Heart left ventricle (tissue), 16 donors: Measurements from ENCODE around the gene SNX2. TPM values are rescaled to one million over a fixed set of nuclear protein-coding genes. Genes with fewer than 3 reads are reported as not detected.

Experiments used
- ATAC-seq, 4 donors: fragments of 200-7000 bp; cut with Tn5 transposase; one replicate each; pipeline ENCODE4 v1.9.1; 2020 to 2022; ENCODE audit warnings: moderate library complexity in 4 of 4, mild to moderate bottlenecking in 3 of 4, moderate number of reproducible peaks in 1 of 4
- DNase-seq, 5 donors: peaks; one replicate each; pipeline ENCODE4 v3.0.0-alpha.2; 2020
- H3K27ac ChIP-seq, 12 donors: fragments of 200-600 bp; sonication (generic) in 4 of 12; one replicate each; pipeline versions ENCODE4 v1.5.0 to v1.8.0; 2016 to 2022; ENCODE audit warnings: mild to moderate bottlenecking in 2 of 12
- H3K27me3 ChIP-seq, 9 donors: fragments of 200-600 bp; sonication (generic) in 2 of 9; one replicate each; pipeline versions ENCODE4 v1.5.1 to v1.8.0; 2016 to 2022; ENCODE audit warnings: mild to moderate bottlenecking in 3 of 9
- H3K36me3 ChIP-seq, 9 donors: fragments of 200-600 bp; sonication (generic) in 2 of 9; one replicate each; pipeline versions ENCODE4 v1.5.0 to v1.8.0; 2018 to 2022; ENCODE audit warnings: mild to moderate bottlenecking in 2 of 9
- H3K4me1 ChIP-seq, 12 donors: fragments of 200-600 bp; sonication (generic) in 4 of 12; one replicate each; pipeline versions ENCODE4 v1.5.0 to v1.8.0; 2016 to 2022; ENCODE audit warnings: mild to moderate bottlenecking in 3 of 12
- H3K4me3 ChIP-seq, 12 donors: fragments of 200-600 bp; sonication (generic) in 4 of 12; one replicate each; pipeline versions ENCODE4 v1.5.0 to v1.8.0; 2017 to 2022; ENCODE audit warnings: mild to moderate bottlenecking in 9 of 12, moderate library complexity in 4 of 12
- H3K9me3 ChIP-seq, 12 donors: fragments of 200-600 bp; sonication (generic) in 4 of 12; one replicate each; pipeline versions ENCODE4 v1.5.0 to v1.8.0; 2016 to 2022; ENCODE audit warnings: mild to moderate bottlenecking in 1 of 12
- CTCF ChIP-seq, 12 donors: fragments of 200-600 bp; sonication (generic) in 4 of 12; IDR thresholded peaks; one replicate each; pipeline versions ENCODE4 v1.5.0 to v1.8.0; 2018 to 2022; ENCODE audit warnings: antibody characterized with exemption in 12 of 12, mild to moderate bottlenecking in 5 of 12
- POLR2A ChIP-seq, 2 donors: fragments of 450-650 bp; IDR thresholded peaks; one replicate each; pipeline ENCODE4 v1.6.1; 2017; ENCODE audit warnings: antibody characterized with exemption in 2 of 2, mild to moderate bottlenecking in 2 of 2, moderate library complexity in 2 of 2
- WGBS, 4 donors: extraction: QIAGEN DNeasy Blood & Tissue Kit in 2 of 4; methylation state at CpG; one replicate each; pipeline versions ENCODE4 v1.1.5 to v1.1.7; 2013 to 2018; 5-methylcytosine and 5-hydroxymethylcytosine counted together
- intact Hi-C, 10 donors: fragments of 100-400 bp; cut with DNase I; formaldehyde crosslinking; loops; one replicate each; pipeline versions ENCODE4 v1.11.1 to v1.14.2; 2022
- polyA plus RNA-seq, 2 donors: library from polyadenylated mRNA; stranded (reverse); fragments of 200-250 nt; gene quantifications; one replicate each; pipeline ENCODE4 v1.2.3, GENCODE V29; 2013
- total RNA-seq, 9 donors: library from RNA; depleted of rRNA in 2 of 9; stranded (reverse); fragments of >200 nt in 2 of 9; fragmentation: NEBNext Ultra II Directional in 3 of 9; extraction: Animal tissue kit (Norgen Biotek cat#: 25700) in 3 of 9; gene quantifications; one replicate each; pipeline versions ENCODE4 v1.1.0 to v1.2.4, GENCODE V29; 2016 to 2023
- donor health status: ischemic (EF 13 %, LVEDD 7.1; RV severe dilation, severe dysfunction).
- donor health status: healthy with polysubstance abuse.
- donor health status: DM: no; HTN: yes; CAD: no.
- donor health status: DM: no; HTN: no; CAD: no.
- donor health status: ischemic (EF 25% LVEDD 6.9; RV normal size, moderate dysfunction).
- donor health status: ischemic (EF 25% LVEDD 5.7; RV mildly dilated, moderate dysfunction).
- donor health status: healthy.
- donor health status: DM: yes; HTN: yes; CAD: no.
- donor health status: ischemic (EF 35%, LVEDD 5.7; RV mildly dilated, moderate dysfunction).
- donor health status: nonischemic (EF 11% LVEDD 7.7; RV severe dilation, severe dysfunction).
- donor health status: DM: yes; HTN: yes; CAD: no.
- donor health status: PGD.
- donor health status: ischemic (EF 29% LVEDD 5.4; RV normal size, mild dysfunction).
- donor health status: nonischemic (EF 23%, LVEDD 6.1; RV moderate dilation, normal function).

Gene SNX2
- total and polyA plus RNA-seq, 11 donors = 16.2 to 67.3 (median 33.4) TPM

- Histone ChIP-seq H3K36me3 (peaks cover 0 to 3% (median 0%) of the 10 kb centered on the region in 9 donors), H3K9me3 (peaks cover 0 to 9% (median 0%) of the 10 kb centered on the region in 12 donors), H3K4me3 (no peak overlapping the region), H3K4me1 (peaks cover 0 to 11% (median 6%) of the 10 kb centered on the region in 12 donors), H3K27me3 (no peaks in the 10 kb centered on the region), H3K27ac (no peak overlapping the region)
- intact Hi-C loops = loop anchor here in 2 of 10 donors (5.0 to 10.0 kb wide), 2 partner anchors 62 to 65 kb away; partner anchors contain the start of gene SNX2 (in 2 of the 2)
- ATAC-seq (no peak), DNase-seq (no peak)
- TF ChIP-seq CTCF (IDR thresholded peaks at IDR 0.05) (no peak), POLR2A (IDR thresholded peaks at IDR 0.05) (no peak)
- WGBS, 4 donors = 94 to 98% (median 95%) methylated on average over 4 of the region's 4 CpGs
Measured at GRCh38 chr5:122839731-122840130, 64.9 kb downstream of the SNX2 start.

- intact Hi-C loops = loop anchor here in 2 of 10 donors (5.0 to 10.0 kb wide), 2 partner anchors 65 to 67 kb away; partner anchors contain the start of gene SNX2 (in 2 of the 2)
- DNase-seq = no peak
- peaks cover 0 to 9% (median 0%) of the 10 kb centered on the region in 12 donors for H3K9me3 ChIP-seq
- TF ChIP-seq CTCF (IDR thresholded peaks at IDR 0.05) (no peak), POLR2A (IDR thresholded peaks at IDR 0.05) (no peak)
- WGBS, 4 donors = 94 to 99% (median 98%) methylated on average over 6 of the region's 6 CpGs
- ATAC-seq = no peak
- H3K27ac ChIP-seq = no peak overlapping the region
- H3K27me3 ChIP-seq = no peaks in the 10 kb centered on the region
- no peak overlapping the region for H3K4me3 ChIP-seq
- no peaks in the 10 kb centered on the region for H3K36me3 ChIP-seq
- H3K4me1 ChIP-seq = peaks cover 0 to 25% (median 15%) of the 10 kb centered on the region in 12 donors
Measured at GRCh38 chr5:122842016-122842580, 67.2 kb downstream of the SNX2 start.

- peak in 2 of 4 donors; percentile 17 to 29 for ATAC-seq
- 42 to 49% (median 44%) methylated on average over 22 of the region's 22 CpGs for WGBS, 4 donors
- no peak for DNase-seq
Measured at GRCh38 chr5:122844136-122844909, 69.4 kb downstream of the SNX2 start.

More at GRCh38 chr5:122844136-122844909, 69.4 kb downstream of the SNX2 start:
- peak overlapping the region; percentile 39 to 93 (median 88) for H3K27ac ChIP-seq
- peak overlapping the region; percentile 74 to 98 (median 92) for H3K4me3 ChIP-seq
- peaks cover 0 to 9% (median 0%) of the 10 kb centered on the region in 12 donors for H3K9me3 ChIP-seq
- TF ChIP-seq CTCF (IDR thresholded peaks at IDR 0.05) (no peak), POLR2A (IDR thresholded peaks at IDR 0.05) (no peak)
- no peaks in the 10 kb centered on the region for H3K36me3 ChIP-seq
- intact Hi-C loops = loop anchor here in 4 of 10 donors (2.0 to 10.0 kb wide), 3 partner anchors 67 to 70 kb away; partner anchors contain the start of gene SNX2 (in 4 of the 4)
- no peaks in the 10 kb centered on the region for H3K27me3 ChIP-seq
- peaks cover 0 to 39% (median 15%) of the 10 kb centered on the region in 12 donors for H3K4me1 ChIP-seq
